NCI-H526 treated with DMSO at 0.1 percent for 48 hours (cell line): ENCODE measurements around the gene RNASE3.
"Not testable (repeated sequence)": the region's sequence is repeated elsewhere in the genome, so short reads cannot be mapped to it uniquely, and the experiment has no call there.

Experiments used
- DNase-seq: peaks from one replicate; lab custom pipeline; 2025; lab: John Stamatoyannopoulos, UW

Gene RNASE3

GRCh38 chr14:20891126-20891825 lies at the start of gene RNASE3:
Gene RNASE3 (plus strand): TSS chr14:20891385. CDS start chr14:20891687, 302 bp downstream.
- not testable (repeated sequence) for DNase-seq

DNA sequence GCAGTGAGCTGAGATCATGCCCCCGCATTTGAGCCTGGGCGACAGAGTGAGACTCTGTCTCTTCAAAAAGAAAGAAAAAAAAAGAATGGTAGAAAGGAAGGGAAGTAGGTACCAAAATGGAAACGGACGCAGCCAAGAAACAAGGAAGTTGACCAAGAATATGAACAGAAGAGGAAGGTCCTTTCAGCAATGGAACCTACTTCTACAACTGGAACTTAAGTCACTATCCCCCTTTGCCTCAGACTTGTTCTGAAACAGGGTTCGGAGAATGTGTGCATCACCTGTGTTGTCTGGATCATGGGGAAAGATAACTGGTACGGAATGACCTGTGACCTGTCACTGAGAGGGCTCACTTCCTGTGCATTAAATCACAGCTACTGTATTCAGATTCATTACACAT lies 44.6 kb upstream of the RNASE3 start:
- no peak for DNase-seq

DNA sequence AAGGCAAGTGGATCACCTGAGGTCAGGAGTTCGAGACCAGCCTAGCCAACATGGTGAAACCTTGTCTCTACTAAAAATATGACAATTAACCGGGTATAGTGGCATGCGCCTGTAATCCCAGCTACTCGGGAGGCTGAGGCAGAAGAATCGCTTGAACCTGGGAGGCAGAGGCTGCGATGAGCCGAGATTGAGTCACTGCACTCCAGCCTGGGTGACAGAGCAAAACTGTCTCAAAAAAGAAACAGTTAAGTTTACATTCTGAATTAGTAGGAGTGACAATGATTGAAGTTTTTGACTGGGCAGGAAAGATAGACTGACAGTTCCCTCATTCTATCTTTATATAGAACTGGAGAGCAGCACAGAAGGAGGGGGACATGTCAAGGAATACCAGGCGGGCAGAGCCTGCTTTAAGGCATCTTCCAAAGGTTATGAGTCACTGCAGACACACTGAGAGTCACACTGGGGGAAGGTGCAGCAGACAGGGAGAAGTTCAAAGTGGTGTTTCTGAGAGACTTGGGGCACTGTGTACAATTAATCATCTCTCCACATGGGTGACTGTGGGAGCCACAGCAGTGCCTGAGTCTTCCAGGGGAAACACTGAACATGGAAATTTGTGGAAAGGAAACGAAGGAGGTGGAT lies 42.8 kb upstream of the RNASE3 start:
- DNase-seq = no peak

DNA sequence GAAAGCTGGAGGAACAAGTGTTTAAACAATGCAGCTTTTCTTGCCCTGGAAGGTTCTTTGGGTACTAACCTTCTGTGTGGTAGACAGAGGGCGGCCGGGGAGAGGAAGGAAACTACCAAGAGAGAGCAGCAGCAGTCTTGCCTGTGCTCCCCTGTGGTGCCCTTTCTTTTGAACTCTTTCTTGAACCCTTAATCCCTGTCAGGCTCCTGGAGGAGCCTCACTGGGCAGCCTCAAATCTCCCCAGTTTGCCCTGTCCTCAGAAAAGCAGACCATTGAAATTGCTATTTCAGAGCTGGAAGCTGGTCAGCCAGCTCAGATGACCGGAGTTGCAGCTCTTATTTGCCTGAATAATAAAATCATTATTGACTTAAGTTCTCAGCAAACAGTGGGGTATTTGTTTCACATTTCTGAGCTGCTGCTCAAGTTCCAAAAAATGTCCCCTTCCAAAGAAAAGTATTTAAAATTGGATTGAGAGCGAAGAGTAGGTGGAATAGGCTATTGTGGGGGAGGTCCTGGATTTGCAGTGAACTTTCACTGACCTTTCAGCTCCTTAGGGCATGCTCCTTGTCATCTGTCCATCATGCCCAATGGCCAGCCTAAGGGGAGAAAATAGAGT lies 42.1 kb upstream of the RNASE3 start:
- peak; percentile 15 for DNase-seq

- DNase-seq = no peak
These were observed 38.1 kb upstream of the RNASE3 start for GRCh38 chr14:20853042-20853441.

DNA sequence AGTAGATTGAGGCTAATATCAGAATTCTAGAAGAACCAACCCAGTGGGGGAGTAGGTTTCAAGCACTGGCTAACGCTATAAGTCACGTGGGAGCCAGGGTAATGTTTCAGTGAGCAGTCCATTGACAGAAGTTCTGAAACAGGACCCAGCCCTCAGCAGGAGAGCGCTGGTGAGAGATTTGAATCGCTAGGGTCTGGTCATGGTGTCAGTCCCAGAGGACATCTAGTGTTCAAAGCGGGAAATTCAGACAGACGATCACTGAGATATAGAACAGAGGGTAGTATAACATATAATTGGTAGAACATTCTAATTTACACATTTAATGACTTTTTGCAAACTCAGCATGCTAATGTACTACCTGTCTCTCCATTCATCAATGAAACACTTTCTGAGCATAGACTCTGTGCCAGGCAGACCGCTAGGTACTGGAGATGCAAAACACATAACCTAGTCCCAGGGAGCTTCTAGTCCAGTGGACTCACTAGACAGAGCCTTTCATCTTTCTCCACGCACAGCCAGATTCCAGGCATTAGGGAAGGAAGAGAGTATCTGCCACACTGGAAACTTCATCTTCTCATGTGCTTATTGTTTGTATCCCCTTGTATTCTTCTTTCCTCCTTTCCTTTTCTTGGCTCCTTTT lies 35.4 kb upstream of the RNASE3 start:
- DNase-seq = peak; percentile 35

DNA sequence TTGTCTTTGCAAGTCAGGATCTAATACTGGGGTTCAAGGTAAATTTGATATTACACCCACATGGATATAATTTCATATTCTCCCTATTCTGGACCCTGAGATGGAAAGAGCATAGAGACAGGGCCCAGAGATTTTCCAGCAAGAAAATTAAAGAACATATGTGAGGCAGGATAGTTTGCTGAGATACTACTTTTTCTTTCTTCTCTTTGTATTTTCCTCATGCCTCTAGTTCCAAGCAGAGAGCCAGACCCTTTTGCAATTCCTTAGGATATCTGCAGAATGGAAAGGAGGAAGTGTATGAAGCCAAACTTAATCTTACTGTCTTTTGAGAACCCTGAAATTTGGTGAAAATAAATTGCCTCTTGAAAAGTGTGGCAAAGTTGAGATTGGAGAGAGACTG lies 34.0 kb upstream of the RNASE3 start:
- DNase-seq = no peak

- DNase-seq = peak; percentile 54
These were observed 33.4 kb upstream of the RNASE3 start for GRCh38 chr14:20857630-20858261.

DNA sequence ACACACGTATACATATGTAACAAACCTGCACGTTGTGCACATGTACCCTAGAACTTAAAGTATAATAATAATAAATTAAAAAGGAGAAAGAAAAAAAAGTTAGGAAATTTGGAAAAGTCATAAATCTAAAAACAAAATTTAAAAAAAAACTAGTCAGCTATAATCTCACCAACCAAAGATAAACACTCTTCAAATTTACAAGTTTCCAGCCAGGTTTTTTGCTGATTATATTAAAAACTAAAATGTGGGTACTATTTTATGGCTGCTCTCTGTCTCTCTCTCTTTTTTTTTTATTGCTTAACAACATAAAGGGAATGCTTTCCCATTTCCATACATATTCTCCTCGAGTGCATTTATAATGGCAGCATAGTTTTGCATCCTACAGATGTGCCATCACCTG lies 25.0 kb upstream of the RNASE3 start:
- no peak for DNase-seq

- no peak for DNase-seq
These were observed 24.2 kb upstream of the RNASE3 start for GRCh38 chr14:20866963-20867362.

- peak; percentile 26 for DNase-seq
These were observed 17.6 kb upstream of the RNASE3 start for GRCh38 chr14:20873370-20874177.

DNA sequence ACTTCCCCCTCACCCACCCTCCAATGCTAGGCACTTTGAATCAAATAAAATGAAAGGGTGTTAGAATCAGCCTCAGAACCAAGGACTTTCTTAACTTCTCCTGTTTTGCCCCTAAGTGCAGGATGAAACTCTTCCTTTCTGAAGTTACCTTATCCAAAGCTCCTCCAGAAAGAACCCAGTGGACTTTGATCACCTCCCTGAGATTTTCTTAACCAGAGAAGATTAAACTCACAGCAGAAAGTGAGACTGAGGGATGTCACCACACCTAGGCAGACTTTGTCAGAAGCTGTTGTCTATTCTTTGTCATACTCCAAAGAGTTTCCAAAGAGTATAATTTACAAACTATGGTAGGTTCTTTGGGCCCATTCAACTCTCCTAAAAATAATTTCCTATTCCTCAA lies 14.2 kb upstream of the RNASE3 start:
- DNase-seq = no peak

DNA sequence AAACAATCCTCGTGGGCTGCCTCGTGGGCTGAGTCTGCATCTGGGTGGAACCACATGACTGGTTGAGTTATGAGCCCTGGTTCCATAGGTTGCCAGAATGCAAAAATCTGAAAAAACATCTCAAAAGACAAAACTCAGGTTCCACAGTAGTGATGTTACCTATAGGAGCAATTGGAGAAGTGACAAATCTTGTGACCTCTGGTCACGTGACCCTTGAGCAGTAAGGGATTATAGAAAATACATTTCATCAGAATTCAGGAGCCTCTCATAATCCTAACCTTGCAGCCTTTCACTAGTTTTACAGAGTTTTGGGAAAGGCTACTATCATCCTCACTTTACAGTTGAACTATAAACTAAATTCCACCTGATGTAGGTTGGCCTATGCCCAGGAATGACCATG lies 12.5 kb upstream of the RNASE3 start:
- DNase-seq = no peak

DNA sequence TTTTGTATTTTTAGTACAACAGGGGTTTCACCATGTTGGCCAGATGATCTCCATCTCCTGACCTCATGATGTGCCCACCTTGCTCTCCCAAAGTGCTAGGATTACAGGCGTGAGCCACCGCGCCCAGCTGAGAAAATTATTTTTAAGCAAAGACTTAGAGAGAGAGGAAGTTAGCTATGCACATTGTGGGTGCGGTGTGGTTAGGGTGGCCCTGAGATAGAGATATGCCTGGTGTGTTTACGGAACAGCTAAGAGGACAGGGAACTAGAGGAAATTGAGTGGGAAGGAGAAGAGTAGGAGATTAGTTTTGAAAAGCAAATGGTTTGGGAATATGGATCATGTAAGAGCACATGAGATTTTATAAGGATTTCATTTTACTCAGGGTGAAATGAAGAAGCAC lies 10.0 kb upstream of the RNASE3 start:
- DNase-seq = not testable (repeated sequence)

DNA sequence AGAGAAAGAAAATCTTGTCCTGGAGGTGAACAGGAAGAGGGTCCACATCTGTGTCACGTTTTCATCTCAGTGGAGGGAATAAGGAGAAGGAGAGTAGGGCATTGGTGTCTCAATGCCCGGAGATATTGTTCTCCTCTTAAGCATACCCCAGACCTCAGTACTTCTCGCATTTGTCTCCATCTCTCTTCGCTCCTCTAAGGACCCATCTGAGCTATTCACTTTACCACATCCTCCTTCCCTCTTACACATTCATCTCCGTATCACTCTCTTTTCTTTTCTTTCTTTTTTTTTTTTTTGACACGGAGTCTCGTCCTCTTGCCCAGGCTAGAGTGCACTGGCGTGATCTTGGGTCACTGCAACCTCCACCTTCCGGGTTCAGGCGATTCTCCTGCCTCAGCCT lies 8.4 kb upstream of the RNASE3 start:
- DNase-seq = not testable (repeated sequence)

DNA sequence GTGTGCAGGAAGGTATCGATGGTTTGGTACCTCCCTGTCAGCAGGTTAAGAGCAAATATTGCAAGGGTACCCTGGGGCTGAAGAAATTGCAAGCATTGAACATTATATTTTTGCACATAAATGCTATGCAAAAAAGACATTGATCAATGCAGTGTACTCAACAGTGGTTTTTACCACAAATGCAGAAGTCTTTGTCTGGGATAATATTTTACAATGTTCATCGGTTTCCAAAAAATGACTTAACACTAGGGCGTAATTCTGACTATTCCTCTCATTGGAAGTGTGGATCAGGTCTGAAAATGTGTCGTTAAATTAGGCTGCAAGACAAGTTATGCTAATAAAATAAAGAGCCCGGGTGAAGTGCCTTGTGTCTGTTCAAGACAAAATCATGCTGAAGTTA lies 2.8 kb upstream of the RNASE3 start:
- DNase-seq = not testable (repeated sequence)

GRCh38 chr14:20895322-20895721 lies 4.1 kb downstream of the RNASE3 start:
- not testable (repeated sequence) for DNase-seq

- no peak for DNase-seq
These were observed 13.3 kb downstream of the RNASE3 start for GRCh38 chr14:20904393-20905029.

DNA sequence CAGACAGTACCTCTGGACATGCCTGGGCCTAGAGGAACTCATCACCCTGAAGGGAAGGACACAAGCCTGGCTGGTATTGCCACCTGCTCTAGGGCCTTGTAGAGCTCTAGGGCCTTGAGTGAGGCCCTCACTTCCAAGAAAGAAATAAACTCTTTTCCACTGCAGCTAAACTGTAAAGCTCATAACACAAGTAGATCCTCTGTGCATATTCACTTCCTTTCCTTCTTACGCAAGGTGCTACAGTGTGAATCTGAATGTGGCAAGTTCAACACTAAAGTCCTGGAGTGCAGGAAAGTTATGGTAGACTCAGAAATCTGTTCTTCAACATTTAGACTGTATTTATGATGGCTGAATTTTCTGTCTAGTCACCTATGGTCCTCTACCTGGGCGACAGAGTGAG lies 14.5 kb downstream of the RNASE3 start:
- no peak for DNase-seq

DNA sequence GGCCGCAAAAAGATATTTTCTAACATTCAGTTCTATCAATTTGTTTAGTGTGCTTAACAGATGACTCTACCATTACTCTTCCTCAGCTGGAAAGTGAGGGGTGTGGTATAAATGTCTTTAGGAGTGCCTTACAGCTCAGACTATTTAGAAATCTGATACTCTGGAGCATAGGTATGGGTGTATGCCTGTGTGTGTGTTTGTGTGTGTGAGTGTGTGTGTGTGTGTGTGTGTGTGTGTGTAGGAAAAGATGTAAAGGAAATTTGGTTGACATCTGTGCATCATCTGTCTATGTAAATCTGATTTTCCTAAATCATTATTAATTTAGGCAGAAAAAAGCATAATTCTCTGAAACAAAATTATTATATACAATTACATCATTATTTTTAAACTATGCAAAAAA lies 16.0 kb downstream of the RNASE3 start:
- no peak for DNase-seq

DNA sequence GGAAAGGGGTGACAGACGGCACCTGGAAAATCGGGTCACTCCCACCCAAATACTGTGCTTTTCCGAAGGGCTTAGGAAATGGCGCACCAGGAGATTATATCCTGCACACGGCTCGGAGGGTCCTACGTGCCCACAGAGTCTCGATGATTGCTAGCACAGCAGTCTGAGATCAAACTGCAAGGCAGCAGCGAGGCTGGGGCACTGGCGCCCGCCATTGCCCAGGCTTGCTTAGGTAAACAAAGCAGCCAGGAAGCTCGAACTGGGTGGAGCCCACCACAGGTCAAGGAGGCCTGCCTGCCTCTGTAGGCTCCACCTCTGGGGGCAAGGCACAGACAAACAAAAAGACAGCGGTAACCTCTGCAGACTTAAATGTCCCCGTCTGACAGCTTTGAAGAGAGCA lies 19.6 kb downstream of the RNASE3 start:
- not testable (repeated sequence) for DNase-seq
